Mesothelial cell of epicardium (in vitro differentiated cells): ENCODE measurements around the gene RAB1B. TPM values are rescaled to one million over a fixed set of nuclear protein-coding genes. Genes with fewer than 3 reads are reported as not detected.
A peak's percentile ranks its signal among the peaks of the same experiment; 100 is the strongest.

Experiments
- DNase-seq, 2 experiments: peaks; one replicate each; pipeline ENCODE4 v3.0.0; 2021; ENCODE audit warnings: low spot score in 2 of 2; ENCODE audit not compliant: unreplicated experiment in 2 of 2
- H3K27ac Mint-ChIP-seq: 2 replicates; pipeline ENCODE4 v1.8.0; 2021; ENCODE audit warnings: mixed read lengths
- H3K27me3 Mint-ChIP-seq: 2 replicates; pipeline ENCODE4 v1.8.0; 2021; ENCODE audit warnings: low read depth, mixed read lengths
- H3K36me3 Mint-ChIP-seq: 2 replicates; pipeline ENCODE4 v1.8.0; 2021; ENCODE audit warnings: mixed read lengths
- H3K4me1 Mint-ChIP-seq: 2 replicates; pipeline ENCODE4 v1.8.0; 2021; ENCODE audit warnings: mixed read lengths
- H3K4me3 Mint-ChIP-seq: 2 replicates; pipeline ENCODE4 v1.8.0; 2021; ENCODE audit warnings: mild to moderate bottlenecking, moderate library complexity, mixed read lengths
- H3K9me3 Mint-ChIP-seq: 2 replicates; pipeline ENCODE4 v1.8.0; 2021; ENCODE audit warnings: mixed read lengths
- total RNA-seq: library from RNA; stranded (reverse); gene quantifications from 3 replicates; pipeline ENCODE4 v1.2.1, GENCODE V29; 2021
- TF ChIP-seq, protein P1 (sequence below): fragments of 200-600 bp; sonication (generic); IDR thresholded peaks from one replicate; pipeline ENCODE4 v1.5.0; 2021; ENCODE audit warnings: antibody characterized with exemption; ENCODE audit not compliant: unreplicated experiment

RAB1B gene
- total RNA-seq, 1 donor from 2014 or later = 91.8 TPM

DNA sequence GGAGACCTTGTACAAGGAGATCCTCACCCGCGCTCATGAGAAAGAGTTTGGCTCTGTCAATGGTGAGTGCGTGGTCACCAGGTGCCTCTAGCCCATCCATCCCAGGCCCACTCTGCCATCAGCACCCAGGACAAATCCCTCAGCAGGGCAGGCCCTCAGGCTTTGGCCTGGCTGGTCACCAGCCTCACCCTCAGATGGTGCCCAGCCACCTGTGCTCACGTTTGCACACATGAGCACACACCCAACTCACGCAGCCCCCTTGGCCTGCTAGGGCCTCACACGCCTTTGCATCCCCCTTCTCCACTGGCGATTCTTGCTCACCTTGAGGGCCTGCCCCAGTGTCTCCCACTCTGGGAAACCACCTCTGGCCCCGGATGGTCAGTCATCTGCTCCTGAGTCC lies 4.1 kb upstream of the RAB1B start:
- Mint-ChIP-seq H3K9me3 (no peaks in the 10 kb centered on the region), H3K27me3 (no peaks in the 10 kb centered on the region), H3K4me1 (peaks cover 9% of the 10 kb centered on the region), H3K27ac (no peak overlapping the region), H3K4me3 (no peak overlapping the region), H3K36me3 (peaks cover 18% of the 10 kb centered on the region)
- TF ChIP-seq, protein P1, sequence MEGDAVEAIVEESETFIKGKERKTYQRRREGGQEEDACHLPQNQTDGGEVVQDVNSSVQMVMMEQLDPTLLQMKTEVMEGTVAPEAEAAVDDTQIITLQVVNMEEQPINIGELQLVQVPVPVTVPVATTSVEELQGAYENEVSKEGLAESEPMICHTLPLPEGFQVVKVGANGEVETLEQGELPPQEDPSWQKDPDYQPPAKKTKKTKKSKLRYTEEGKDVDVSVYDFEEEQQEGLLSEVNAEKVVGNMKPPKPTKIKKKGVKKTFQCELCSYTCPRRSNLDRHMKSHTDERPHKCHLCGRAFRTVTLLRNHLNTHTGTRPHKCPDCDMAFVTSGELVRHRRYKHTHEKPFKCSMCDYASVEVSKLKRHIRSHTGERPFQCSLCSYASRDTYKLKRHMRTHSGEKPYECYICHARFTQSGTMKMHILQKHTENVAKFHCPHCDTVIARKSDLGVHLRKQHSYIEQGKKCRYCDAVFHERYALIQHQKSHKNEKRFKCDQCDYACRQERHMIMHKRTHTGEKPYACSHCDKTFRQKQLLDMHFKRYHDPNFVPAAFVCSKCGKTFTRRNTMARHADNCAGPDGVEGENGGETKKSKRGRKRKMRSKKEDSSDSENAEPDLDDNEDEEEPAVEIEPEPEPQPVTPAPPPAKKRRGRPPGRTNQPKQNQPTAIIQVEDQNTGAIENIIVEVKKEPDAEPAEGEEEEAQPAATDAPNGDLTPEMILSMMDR = no peak
- no peak for DNase-seq

DNA sequence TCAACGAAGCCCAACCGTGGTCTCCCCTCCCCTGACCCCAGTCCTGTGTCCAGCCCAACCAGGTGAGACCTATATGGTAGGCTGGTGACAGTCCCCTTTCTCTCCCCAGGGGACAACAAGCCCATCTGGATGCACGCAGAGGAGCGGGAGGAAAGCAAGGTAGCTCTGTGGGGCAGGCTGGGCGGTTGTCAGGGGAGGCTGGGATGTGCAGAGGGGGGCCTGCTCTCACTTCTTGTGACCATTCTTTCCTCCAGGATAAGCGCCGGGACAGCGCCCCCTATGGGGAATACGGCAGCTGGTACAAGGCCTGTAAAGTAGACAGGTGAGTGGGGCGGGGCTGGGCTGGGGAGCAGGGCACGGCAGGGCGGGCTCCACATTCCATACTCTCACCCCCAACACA lies 3.5 kb upstream of the RAB1B start:
- Mint-ChIP-seq H3K36me3 (peaks cover 13% of the 10 kb centered on the region), H3K4me1 (peaks cover 14% of the 10 kb centered on the region), H3K9me3 (no peaks in the 10 kb centered on the region), H3K4me3 (no peak overlapping the region), H3K27ac (no peak overlapping the region), H3K27me3 (no peaks in the 10 kb centered on the region)
- no peak for DNase-seq
- TF ChIP-seq, protein P1 = peak; percentile 43

DNA sequence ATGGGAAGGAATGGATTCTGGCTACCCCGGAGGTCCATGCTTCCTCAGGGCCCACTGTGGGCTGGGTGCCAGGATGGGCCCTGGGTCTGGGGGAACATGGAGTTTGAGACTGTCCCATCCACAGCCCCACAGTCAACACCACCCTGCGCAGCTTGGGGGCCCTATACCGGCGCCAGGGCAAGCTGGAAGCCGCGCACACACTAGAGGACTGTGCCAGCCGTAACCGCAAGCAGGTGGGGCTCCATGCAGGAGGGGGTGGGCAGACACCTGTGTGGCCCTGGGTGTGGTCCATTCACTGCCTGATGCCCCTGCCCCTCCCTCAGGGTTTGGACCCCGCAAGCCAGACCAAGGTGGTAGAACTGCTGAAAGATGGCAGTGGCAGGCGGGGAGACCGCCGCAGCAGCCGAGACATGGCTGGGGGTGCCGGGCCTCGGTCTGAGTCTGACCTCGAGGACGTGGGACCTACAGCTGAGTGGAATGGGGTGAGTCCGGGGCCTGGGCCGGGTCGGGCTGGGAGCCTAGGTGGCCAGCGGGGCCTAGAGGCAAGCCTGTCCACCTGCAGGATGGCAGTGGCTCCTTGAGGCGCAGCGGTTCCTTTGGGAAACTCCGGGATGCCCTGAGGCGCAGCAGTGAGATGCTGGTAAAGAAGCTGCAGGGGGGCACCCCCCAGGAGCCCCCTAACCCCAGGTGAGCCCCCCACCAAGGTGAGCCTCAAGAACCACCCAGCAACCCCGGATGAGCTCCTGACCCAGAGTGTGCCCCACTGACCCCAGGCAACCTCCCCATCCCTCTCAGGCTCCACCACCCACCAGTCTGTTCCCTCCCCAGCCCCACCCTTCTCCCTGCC lies 2.7 kb upstream of the RAB1B start:
- peaks cover 11% of the 10 kb centered on the region for H3K36me3 Mint-ChIP-seq
- TF ChIP-seq, protein P1 = no peak
- H3K9me3 Mint-ChIP-seq = no peaks in the 10 kb centered on the region

DNA sequence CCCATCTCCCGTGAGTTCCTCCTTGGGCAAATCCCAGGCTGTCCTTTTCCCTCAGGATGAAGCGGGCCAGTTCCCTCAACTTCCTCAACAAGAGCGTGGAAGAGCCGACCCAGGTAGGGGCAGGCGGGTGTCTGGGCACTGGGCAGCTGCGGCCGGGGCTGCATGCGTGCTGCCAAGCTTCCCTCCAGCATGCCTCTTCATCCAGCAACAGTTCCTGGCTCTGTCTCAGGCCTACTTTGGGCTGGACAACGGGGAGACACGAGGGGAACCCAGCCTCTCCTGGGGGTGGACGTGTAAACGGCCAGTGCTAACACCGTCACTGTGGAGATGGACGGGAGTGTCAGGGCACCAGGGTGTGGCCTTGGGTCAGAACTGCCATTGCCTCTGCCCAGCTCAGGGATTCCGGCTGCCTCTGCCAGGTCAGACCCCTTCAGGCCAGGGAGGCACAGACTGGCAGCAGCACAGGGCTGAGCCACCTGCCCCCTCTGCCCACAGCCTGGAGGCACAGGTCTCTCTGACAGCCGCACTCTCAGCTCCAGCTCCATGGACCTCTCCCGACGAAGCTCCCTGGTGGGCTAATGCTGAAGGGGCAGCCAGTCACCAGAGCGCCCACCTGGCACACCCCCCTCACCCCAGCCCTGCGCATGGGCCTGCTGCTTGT lies 1.9 kb upstream of the RAB1B start:
- TF ChIP-seq, protein P1 = no peak

More for the DNA sequence above, 2.7 kb upstream of the RAB1B start:
- Mint-ChIP-seq H3K4me1 (peaks cover 17% of the 10 kb centered on the region), H3K4me3 (no peak overlapping the region), H3K27me3 (no peaks in the 10 kb centered on the region), H3K27ac (no peak overlapping the region)
- DNase-seq = no peak

DNA sequence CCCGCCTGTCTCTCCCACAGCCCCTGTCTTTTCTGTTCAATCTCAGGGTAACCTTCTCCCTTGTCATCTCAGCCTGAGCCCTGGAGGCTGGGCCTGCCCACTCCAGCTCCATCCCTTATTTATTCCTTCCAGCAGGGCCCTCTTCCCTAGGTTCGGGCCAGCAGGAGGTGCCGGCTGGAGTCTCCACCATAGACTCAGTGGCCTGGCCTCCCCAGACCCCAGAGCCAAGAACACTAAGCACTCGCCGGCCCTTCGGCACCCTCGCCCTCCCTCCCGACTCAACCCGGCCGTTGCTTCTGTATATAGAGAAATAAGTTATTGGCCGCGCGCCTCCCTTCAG lies 1.4 kb upstream of the RAB1B start:
- Mint-ChIP-seq H3K27ac (peak overlapping the region; percentile 94), H3K4me3 (peak overlapping the region; percentile 92), H3K36me3 (peaks cover 17% of the 10 kb centered on the region), H3K9me3 (no peaks in the 10 kb centered on the region), H3K4me1 (peaks cover 17% of the 10 kb centered on the region), H3K27me3 (no peaks in the 10 kb centered on the region)
- TF ChIP-seq, protein P1 = no peak
- no peak for DNase-seq

More for the DNA sequence above, 1.9 kb upstream of the RAB1B start:
- H3K4me3 Mint-ChIP-seq = peak overlapping the region; percentile 92
- no peaks in the 10 kb centered on the region for H3K27me3 Mint-ChIP-seq
- peaks cover 13% of the 10 kb centered on the region for H3K36me3 Mint-ChIP-seq
- no peak for DNase-seq
- H3K27ac Mint-ChIP-seq = peak overlapping the region; percentile 94
- H3K4me1 Mint-ChIP-seq = peaks cover 17% of the 10 kb centered on the region
- no peaks in the 10 kb centered on the region for H3K9me3 Mint-ChIP-seq
